Endothelial cell of umbilical vein (primary cell): ENCODE results near the gene C1orf159. TPM values are rescaled to one million over a fixed set of nuclear protein-coding genes. Genes with fewer than 3 reads are reported as not detected.

Experiments used
- BruUV-seq: library from RNA; stranded (reverse); fragments of 400-500 nt; replicated peaks from 2 replicates; lab custom pipeline; 2021; lab: Mats Ljungman, UMichigan
- CTCF ChIA-PET: fragments of 300-600, 350-600 bp; sonication (Branson Sonifier 250); formaldehyde crosslinking; loops from one replicate; lab custom pipeline; 2021; ENCODE audit warnings: antibody characterized with exemption, inconsistent platforms; lab: Charles Lee
- POLR2A ChIA-PET: fragments of 300-600, 350-600 bp; sonication (Branson Sonifier 250); formaldehyde crosslinking; loops from one replicate; lab custom pipeline; 2021; ENCODE audit warnings: antibody characterized with exemption, inconsistent platforms; lab: Charles Lee
- DNase-seq: peaks from one replicate; pipeline ENCODE4 v3.0.0-alpha.2; 2011; ENCODE audit warnings: low read depth, low spot score
- FAIRE-seq: peaks from 2 replicates; lab custom pipeline; 2011; peaks lifted over from hg19 to GRCh38; lab: Jason Lieb, UNC
- H2AFZ ChIP-seq: 2 replicates; pipeline ENCODE4 v1.6.0; 2012; ENCODE audit warnings: low read depth, low read length, control low read depth, inconsistent platforms
- H3K27ac ChIP-seq: 2 replicates; pipeline ENCODE4 v1.5.1; 2011; ENCODE audit warnings: low read depth, mild to moderate bottlenecking, control low read depth, low read length, moderate library complexity; ENCODE audit not compliant: insufficient read depth
- H3K27me3 ChIP-seq, 2 experiments: 2 replicates each; pipeline versions ENCODE4 v1.6.0 to v1.6.1; 2011; ENCODE audit warnings: low read length in 2 of 2, mixed read lengths in 1 of 2; ENCODE audit not compliant: control insufficient read depth in 2 of 2, insufficient read depth in 2 of 2
- H3K36me3 ChIP-seq, 2 experiments: 2 replicates in 1 of 2; 3 replicates in 1 of 2; pipeline ENCODE4 v1.5.1; 2011; ENCODE audit warnings: low read length in 2 of 2, mild to moderate bottlenecking in 1 of 2, moderate library complexity in 1 of 2; ENCODE audit not compliant: control insufficient read depth in 2 of 2, insufficient read depth in 2 of 2; ENCODE audit errors: extremely low read depth in 1 of 2
- H3K4me1 ChIP-seq: 3 replicates; pipeline ENCODE4 v1.5.1; 2011; ENCODE audit warnings: mild to moderate bottlenecking, low read length; ENCODE audit not compliant: control insufficient read depth, insufficient read depth; ENCODE audit errors: extremely low read depth
- H3K4me2 ChIP-seq: 2 replicates; pipeline ENCODE4 v1.6.1; 2011; ENCODE audit warnings: low read length, control low read depth, mixed read lengths; ENCODE audit not compliant: insufficient read depth
- H3K4me3 ChIP-seq, 3 experiments: fragments of 200-600 bp in 1 of 3; sonication (generic), shearing (Covaris generic) in 1 of 3; replicated peaks in 1 of 3; 2 replicates each; pipeline ENCODE4 v1.5.1; 2011 to 2016; ENCODE audit warnings: control low read depth in 3 of 3, low read length in 3 of 3, mild to moderate bottlenecking in 2 of 3, inconsistent platforms in 1 of 3, low read depth in 1 of 3, moderate library complexity in 1 of 3; ENCODE audit not compliant: insufficient read depth in 1 of 3
- H3K79me2 ChIP-seq: 2 replicates; pipeline ENCODE4 v1.6.0; 2012; ENCODE audit warnings: low read length, inconsistent platforms; ENCODE audit not compliant: control insufficient read depth, insufficient read depth
- H3K9ac ChIP-seq: replicated peaks from 2 replicates; pipeline ENCODE3; 2011; ENCODE audit warnings: low read length, control low read depth; ENCODE audit not compliant: insufficient read depth; ENCODE audit errors: extremely low read depth
- H3K9me1 ChIP-seq: replicated peaks from 3 replicates; pipeline ENCODE4 v1.6.0; 2011; ENCODE audit warnings: mild to moderate bottlenecking, low read length; ENCODE audit not compliant: control insufficient read depth, insufficient read depth; ENCODE audit errors: extremely low read depth
- H3K9me3 ChIP-seq: replicated peaks from 2 replicates; pipeline ENCODE4 v1.5.1; 2012; ENCODE audit warnings: low read length, inconsistent platforms; ENCODE audit not compliant: control insufficient read depth, insufficient read depth
- H4K20me1 ChIP-seq: replicated peaks from 2 replicates; pipeline ENCODE3; 2011; ENCODE audit warnings: mild to moderate bottlenecking, low read length; ENCODE audit not compliant: control insufficient read depth, insufficient read depth; ENCODE audit errors: extremely low read depth
- CTCF ChIP-seq, 2 donors: IDR thresholded peaks; 1 replicate in 1 of 2; 2 replicates in 1 of 2; pipeline ENCODE4 v1.5.1; 2011; ENCODE audit warnings: low read length in 2 of 2, mild to moderate bottlenecking in 2 of 2, moderate library complexity in 2 of 2, control low read depth in 1 of 2, inconsistent platforms in 1 of 2, low read depth in 1 of 2; ENCODE audit not compliant: insufficient read depth in 1 of 2; ENCODE audit errors: extremely low read depth in 1 of 2
- EZH2 ChIP-seq: IDR thresholded peaks from 2 replicates; pipeline ENCODE4 v1.6.1; 2012; ENCODE audit warnings: borderline replicate concordance, low read depth, mild to moderate bottlenecking, moderate library complexity, low read length, inconsistent platforms; ENCODE audit not compliant: severe bottlenecking
- FOS ChIP-seq: IDR thresholded peaks from 2 replicates; pipeline ENCODE4 v1.6.1; 2011; ENCODE audit warnings: mild to moderate bottlenecking, low read length, moderate library complexity, borderline replicate concordance; ENCODE audit not compliant: insufficient read depth
- GATA2 ChIP-seq: IDR thresholded peaks from 2 replicates; pipeline ENCODE4 v1.7.0; 2011; ENCODE audit warnings: low read depth, mild to moderate bottlenecking, moderate library complexity, mixed read lengths, low read length; ENCODE audit not compliant: insufficient read length, insufficient read depth
- JUN ChIP-seq: IDR thresholded peaks from 2 replicates; pipeline ENCODE4 v1.6.1; 2011; ENCODE audit warnings: borderline replicate concordance, low read depth; ENCODE audit not compliant: insufficient read length, insufficient read depth
- MAX ChIP-seq: IDR thresholded peaks from 2 replicates; pipeline ENCODE4 v1.6.1; 2011; ENCODE audit not compliant: insufficient read depth, insufficient read length
- MYC ChIP-seq: IDR thresholded peaks from one replicate; pipeline ENCODE4 v1.6.1; 2011; ENCODE audit warnings: mild to moderate bottlenecking, low read depth, low read length
- POLR2A ChIP-seq: IDR thresholded peaks from 2 replicates; pipeline ENCODE4 v1.6.1; 2012; ENCODE audit warnings: low read depth, mild to moderate bottlenecking, control low read depth, low read length
- POLR2AphosphoS5 ChIP-seq: IDR thresholded peaks from 2 replicates; pipeline ENCODE4 v1.6.1; 2012; ENCODE audit warnings: low read depth, mild to moderate bottlenecking, control low read depth, low read length, moderate library complexity; ENCODE audit not compliant: insufficient read depth
- dilution Hi-C: fragments of 300-500 bp; cut with MboI; formaldehyde crosslinking; loops from one replicate; pipeline ENCODE4 v1.15.0; 2019; ENCODE audit warnings: low sequenced_read_pairs; ENCODE audit not compliant: extremely low pct_ligation_motif_present
- intact Hi-C: fragments of 100-400 bp; cut with micrococcal nuclease; formaldehyde crosslinking; loops from one replicate; pipeline ENCODE4 v1.10.0; 2022
- polyA plus RNA-seq, 4 experiments: library from polyadenylated mRNA; depleted of rRNA in 3 of 4; stranded (reverse) in 3 of 4; unstranded in 1 of 4; fragments of >200 nt; gene quantifications; 2 replicates each; pipeline versions ENCODE4 v1.2.1 to v1.2.3, GENCODE V29; 2011 to 2012; ENCODE audit warnings: missing spikeins in 1 of 4
- total RNA-seq: library from RNA; stranded (reverse); gene quantifications from 2 replicates; pipeline ENCODE4 v1.2.3, GENCODE V29; 2021

Gene C1orf159
- total and polyA plus RNA-seq, 2 donors (not counting 3 experiments of a cell fraction or from before 2014, with no cell fraction given), result 16.1 to 20.1 TPM

- H3K9me1 ChIP-seq, result no peaks in the 10 kb centered on the region
- dilution Hi-C loops (no loop called here), intact Hi-C loops (no loop called here)
- H3K27ac ChIP-seq, result no peak overlapping the region
- no peaks in the 10 kb centered on the region for H3K4me1 ChIP-seq
- H3K4me3 ChIP-seq, result no peak overlapping the region
- FAIRE-seq (no peak), DNase-seq (no peak)
- TF ChIP-seq POLR2A, result no peak
- no peak for TF ChIP-seq CTCF (IDR thresholded peaks at IDR 0.05; ENCODE audit: extremely low read depth in 1 of 2, insufficient read depth in 1 of 2, low read depth in 1 of 2, low read length in 2 of 2)
- TF ChIP-seq JUN, result no peak
- no peak for TF ChIP-seq GATA2
- TF ChIP-seq MYC, result no peak
- no peak for TF ChIP-seq MAX
- no peak for TF ChIP-seq FOS
- no peak for TF ChIP-seq EZH2
- no peak for TF ChIP-seq POLR2AphosphoS5
- BruUV-seq, result no TSS peak
- no peak overlapping the region for H2AFZ ChIP-seq
- H3K27me3 ChIP-seq, result no peaks in the 10 kb centered on the region
- POLR2A ChIA-PET, result no interaction called here
- CTCF ChIA-PET, result no interaction called here
- H3K36me3 ChIP-seq, result no peaks in the 10 kb centered on the region
- no peak overlapping the region for H3K9ac ChIP-seq
- no peaks in the 10 kb centered on the region for H3K79me2 ChIP-seq
- no peak overlapping the region for H3K4me2 ChIP-seq
- H4K20me1 ChIP-seq, result no peaks in the 10 kb centered on the region
- no peaks in the 10 kb centered on the region for H3K9me3 ChIP-seq
Observed at GRCh38 chr1:1091344-1092148, 24.3 kb downstream of the C1orf159 start.
